ENCODE results near the gene FERMT1.

DNA sequence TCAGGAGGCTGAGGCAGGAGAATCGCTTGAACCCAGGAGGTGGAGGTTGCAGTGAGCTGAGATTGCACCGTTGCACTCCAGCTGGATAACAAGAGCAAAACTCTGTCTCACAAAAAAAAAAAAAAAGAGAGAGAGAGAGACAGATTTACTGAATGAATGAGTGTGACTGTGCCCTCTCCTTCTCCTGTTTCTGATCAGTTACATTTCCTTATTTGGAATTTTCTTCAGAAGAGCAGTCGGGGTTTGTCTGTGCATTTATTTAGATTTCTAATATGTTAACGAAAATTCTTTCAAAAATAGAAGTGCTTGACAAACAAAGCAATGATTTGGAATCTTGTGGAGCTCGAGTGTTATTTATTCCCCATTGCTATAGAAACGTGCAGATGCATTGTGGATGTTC lies 62.6 kb downstream of the FERMT1 start:
- TF ChIP-seq, protein P1, sequence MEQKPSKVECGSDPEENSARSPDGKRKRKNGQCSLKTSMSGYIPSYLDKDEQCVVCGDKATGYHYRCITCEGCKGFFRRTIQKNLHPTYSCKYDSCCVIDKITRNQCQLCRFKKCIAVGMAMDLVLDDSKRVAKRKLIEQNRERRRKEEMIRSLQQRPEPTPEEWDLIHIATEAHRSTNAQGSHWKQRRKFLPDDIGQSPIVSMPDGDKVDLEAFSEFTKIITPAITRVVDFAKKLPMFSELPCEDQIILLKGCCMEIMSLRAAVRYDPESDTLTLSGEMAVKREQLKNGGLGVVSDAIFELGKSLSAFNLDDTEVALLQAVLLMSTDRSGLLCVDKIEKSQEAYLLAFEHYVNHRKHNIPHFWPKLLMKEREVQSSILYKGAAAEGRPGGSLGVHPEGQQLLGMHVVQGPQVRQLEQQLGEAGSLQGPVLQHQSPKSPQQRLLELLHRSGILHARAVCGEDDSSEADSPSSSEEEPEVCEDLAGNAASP (CRISPR knock-in tag; IDR thresholded peaks at IDR 0.05; ENCODE audit: borderline replicate concordance), result no peak
- no peak for TF ChIP-seq ATF7 (IDR thresholded peaks at IDR 0.05)
- no peak for TF ChIP-seq ATF7 (CRISPR knock-in tag; IDR thresholded peaks at IDR 0.05)
- no peak for TF ChIP-seq MYC (CRISPR knock-in tag; IDR thresholded peaks at IDR 0.05; ENCODE audit: borderline replicate concordance)
- TF ChIP-seq, protein P2, sequence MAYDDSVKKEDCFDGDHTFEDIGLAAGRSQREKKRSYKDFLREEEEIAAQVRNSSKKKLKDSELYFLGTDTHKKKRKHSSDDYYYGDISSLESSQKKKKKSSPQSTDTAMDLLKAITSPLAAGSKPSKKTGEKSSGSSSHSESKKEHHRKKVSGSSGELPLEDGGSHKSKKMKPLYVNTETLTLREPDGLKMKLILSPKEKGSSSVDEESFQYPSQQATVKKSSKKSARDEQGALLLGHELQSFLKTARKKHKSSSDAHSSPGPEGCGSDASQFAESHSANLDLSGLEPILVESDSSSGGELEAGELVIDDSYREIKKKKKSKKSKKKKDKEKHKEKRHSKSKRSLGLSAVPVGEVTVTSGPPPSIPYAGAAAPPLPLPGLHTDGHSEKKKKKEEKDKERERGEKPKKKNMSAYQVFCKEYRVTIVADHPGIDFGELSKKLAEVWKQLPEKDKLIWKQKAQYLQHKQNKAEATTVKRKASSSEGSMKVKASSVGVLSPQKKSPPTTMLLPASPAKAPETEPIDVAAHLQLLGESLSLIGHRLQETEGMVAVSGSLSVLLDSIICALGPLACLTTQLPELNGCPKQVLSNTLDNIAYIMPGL (CRISPR knock-in tag; IDR thresholded peaks at IDR 0.05; ENCODE audit: borderline replicate concordance in 1 of 2, low read depth in 1 of 2), result no peak
- TF ChIP-seq, protein P3, sequence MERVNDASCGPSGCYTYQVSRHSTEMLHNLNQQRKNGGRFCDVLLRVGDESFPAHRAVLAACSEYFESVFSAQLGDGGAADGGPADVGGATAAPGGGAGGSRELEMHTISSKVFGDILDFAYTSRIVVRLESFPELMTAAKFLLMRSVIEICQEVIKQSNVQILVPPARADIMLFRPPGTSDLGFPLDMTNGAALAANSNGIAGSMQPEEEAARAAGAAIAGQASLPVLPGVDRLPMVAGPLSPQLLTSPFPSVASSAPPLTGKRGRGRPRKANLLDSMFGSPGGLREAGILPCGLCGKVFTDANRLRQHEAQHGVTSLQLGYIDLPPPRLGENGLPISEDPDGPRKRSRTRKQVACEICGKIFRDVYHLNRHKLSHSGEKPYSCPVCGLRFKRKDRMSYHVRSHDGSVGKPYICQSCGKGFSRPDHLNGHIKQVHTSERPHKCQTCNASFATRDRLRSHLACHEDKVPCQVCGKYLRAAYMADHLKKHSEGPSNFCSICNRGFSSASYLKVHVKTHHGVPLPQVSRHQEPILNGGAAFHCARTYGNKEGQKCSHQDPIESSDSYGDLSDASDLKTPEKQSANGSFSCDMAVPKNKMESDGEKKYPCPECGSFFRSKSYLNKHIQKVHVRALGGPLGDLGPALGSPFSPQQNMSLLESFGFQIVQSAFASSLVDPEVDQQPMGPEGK (CRISPR knock-in tag; IDR thresholded peaks at IDR 0.05), result no peak
- no peak for TF ChIP-seq TCF12 (IDR thresholded peaks at IDR 0.05)
- no peak for TF ChIP-seq TCF12 (CRISPR knock-in tag; IDR thresholded peaks at IDR 0.05)
- TF ChIP-seq, protein P4, sequence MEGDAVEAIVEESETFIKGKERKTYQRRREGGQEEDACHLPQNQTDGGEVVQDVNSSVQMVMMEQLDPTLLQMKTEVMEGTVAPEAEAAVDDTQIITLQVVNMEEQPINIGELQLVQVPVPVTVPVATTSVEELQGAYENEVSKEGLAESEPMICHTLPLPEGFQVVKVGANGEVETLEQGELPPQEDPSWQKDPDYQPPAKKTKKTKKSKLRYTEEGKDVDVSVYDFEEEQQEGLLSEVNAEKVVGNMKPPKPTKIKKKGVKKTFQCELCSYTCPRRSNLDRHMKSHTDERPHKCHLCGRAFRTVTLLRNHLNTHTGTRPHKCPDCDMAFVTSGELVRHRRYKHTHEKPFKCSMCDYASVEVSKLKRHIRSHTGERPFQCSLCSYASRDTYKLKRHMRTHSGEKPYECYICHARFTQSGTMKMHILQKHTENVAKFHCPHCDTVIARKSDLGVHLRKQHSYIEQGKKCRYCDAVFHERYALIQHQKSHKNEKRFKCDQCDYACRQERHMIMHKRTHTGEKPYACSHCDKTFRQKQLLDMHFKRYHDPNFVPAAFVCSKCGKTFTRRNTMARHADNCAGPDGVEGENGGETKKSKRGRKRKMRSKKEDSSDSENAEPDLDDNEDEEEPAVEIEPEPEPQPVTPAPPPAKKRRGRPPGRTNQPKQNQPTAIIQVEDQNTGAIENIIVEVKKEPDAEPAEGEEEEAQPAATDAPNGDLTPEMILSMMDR (CRISPR knock-in tag; IDR thresholded peaks at IDR 0.05), result no peak
- no peak for TF ChIP-seq POLR2AphosphoS5 (IDR thresholded peaks at IDR 0.05; ENCODE audit: low read depth, low read length)
- no peak for TF ChIP-seq MBD4 (IDR thresholded peaks at IDR 0.05; ENCODE audit: borderline replicate concordance, low read length)
- TF ChIP-seq KDM1A (CRISPR knock-in tag; IDR thresholded peaks at IDR 0.05), result no peak
- TF ChIP-seq, protein P5, sequence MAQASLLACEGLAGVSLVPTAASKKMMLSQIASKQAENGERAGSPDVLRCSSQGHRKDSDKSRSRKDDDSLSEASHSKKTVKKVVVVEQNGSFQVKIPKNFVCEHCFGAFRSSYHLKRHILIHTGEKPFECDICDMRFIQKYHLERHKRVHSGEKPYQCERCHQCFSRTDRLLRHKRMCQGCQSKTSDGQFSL (CRISPR knock-in tag; IDR thresholded peaks at IDR 0.05), result no peak
- TF ChIP-seq CBX1 (IDR thresholded peaks at IDR 0.05; ENCODE audit: low read depth), result no peak
- TF ChIP-seq ESRRA (CRISPR knock-in tag; IDR thresholded peaks at IDR 0.05; ENCODE audit: low read depth), result no peak
- no peak for TF ChIP-seq ZSCAN29 (CRISPR knock-in tag; conservative IDR thresholded peaks at IDR 0.05)
